NCI-H146 (cell line): ENCODE results near the gene GRID1.

Experiments used
- DNase-seq: peaks from one replicate; lab custom pipeline; 2025; lab: John Stamatoyannopoulos, UW

Gene GRID1

GRCh38 chr10:85810674-85811073 is 555.9 kb downstream of the GRID1 start:
- DNase-seq: no peak

DNA sequence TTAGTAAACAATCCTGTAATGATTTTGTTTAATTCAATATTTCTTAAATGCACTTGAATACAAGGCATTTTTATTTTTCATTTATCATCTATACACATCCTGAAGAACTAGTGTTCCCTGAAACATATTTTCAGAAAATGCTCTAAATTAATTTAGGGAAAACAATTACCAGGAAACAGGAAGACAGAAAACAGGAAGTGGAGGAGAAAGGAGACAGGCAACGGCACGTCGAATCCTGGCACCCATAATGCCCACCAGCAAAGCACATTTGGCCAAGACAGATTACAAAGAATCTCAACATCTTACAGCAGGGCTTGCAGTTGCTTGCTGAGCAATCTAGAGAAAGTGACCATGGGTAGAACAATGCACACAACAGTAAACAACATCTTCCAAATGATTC is 571.1 kb downstream of the GRID1 start:
- no peak for DNase-seq

- no peak for DNase-seq
These were observed 572.0 kb downstream of the GRID1 start for GRCh38 chr10:85794553-85794952.

DNA sequence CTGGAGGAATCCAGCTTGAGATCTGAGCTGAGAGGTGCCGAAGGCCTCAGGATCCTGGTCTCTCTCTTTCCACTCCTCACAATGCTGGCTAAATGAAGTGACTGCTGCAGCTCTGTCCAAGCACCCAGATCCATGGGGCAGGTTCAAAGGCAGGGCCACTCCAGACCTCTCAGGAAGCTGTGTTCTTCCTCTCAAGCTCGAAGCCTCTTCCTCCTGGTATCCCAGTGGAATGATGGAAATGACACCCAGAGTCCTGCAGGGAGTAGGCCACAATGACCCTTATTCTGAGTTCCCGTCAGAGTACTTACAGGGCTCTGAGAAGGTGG is 574.1 kb downstream of the GRID1 start:
- no peak for DNase-seq

GRCh38 chr10:85791818-85792532 is 574.6 kb downstream of the GRID1 start:
- DNase-seq: peak; percentile 1

- DNase-seq: peak; percentile 1
These were observed 576.4 kb downstream of the GRID1 start for GRCh38 chr10:85789982-85790789.

DNA sequence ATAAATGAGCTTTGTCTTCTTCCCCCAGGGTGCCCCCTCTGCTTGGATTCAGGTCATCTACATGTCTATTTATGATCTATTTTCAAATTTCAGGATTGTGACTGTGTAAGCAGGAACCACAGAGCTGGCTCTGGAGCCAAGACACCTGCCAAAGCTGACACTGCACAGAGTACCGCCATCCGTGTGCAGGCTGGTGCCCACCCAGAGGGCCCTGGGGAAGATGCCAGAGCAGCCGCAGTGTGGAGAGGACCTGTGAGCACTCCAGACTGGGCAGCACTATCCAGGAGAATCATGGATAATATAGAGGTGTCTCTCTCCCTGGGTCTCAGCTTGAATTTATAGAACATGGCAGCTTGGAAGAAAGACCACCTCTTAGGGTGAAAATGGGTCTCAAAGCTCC is 577.5 kb downstream of the GRID1 start:
- DNase-seq: no peak

- no peak for DNase-seq
These were observed 578.0 kb downstream of the GRID1 start for GRCh38 chr10:85788570-85788969.

DNA sequence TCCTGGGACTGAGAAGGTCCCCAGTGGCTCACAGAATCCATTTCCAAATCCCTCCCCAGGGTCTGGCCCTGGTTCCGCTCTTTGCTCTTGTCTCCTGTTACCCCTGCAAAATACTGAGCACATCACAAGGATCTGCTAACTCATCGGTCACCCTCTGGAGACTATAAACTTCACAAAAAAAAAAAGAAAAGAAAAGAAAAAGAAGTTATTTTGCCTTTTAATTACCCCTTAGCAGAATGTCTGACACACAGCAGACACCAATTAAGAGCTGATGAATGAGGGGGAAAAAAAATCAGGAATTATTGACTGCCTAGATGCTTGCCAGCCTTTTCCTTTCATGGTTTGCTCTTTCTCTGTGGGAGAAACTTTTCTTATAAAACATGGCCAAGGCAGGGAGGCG is 578.7 kb downstream of the GRID1 start:
- no peak for DNase-seq

- DNase-seq: no peak
These were observed 579.2 kb downstream of the GRID1 start for GRCh38 chr10:85787393-85787792.

- DNase-seq: peak; percentile 97
These were observed 580.1 kb downstream of the GRID1 start for GRCh38 chr10:85786401-85786899.

GRCh38 chr10:85784792-85785191 is 581.8 kb downstream of the GRID1 start:
- DNase-seq: peak; percentile 52

DNA sequence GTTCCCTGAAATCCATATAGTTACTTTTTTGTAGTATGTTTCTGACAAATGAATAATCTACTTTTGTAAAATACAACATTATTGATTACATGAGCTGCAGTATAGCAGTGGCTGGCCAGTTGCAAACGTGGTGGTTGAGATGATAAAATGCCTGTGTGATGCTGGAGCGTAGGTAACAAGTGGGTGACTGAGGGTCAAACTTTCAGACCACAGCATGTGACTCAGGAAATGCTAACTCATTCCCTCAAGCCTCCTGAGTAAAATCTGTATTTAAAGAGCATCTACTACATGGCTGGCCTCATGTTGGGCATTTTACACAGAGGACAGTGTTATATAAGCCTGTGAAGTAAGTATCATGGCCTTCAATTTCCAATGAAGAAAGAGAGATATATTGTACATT is 585.2 kb downstream of the GRID1 start:
- DNase-seq: no peak

DNA sequence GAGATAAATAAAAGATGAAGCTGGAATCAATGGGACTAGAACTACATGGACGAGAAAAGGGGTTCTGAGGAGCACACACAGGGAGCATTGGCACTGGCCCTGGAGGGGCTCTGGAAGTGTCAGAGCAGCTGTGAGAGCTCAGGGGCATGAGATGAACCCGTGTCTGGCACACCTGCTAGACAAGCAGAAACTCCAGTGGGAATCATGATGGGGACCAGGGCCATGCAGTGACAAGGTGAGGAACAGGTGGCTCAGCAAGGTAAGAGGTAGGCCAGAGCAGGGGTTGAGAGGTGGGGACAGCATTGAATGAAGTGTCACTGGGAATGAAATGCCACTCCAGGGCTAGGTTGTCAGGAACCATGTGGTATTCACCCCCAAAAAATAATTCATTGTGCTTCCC is 588.5 kb downstream of the GRID1 start:
- DNase-seq: no peak

GRCh38 chr10:85767891-85768290 is 598.7 kb downstream of the GRID1 start:
- no peak for DNase-seq

DNA sequence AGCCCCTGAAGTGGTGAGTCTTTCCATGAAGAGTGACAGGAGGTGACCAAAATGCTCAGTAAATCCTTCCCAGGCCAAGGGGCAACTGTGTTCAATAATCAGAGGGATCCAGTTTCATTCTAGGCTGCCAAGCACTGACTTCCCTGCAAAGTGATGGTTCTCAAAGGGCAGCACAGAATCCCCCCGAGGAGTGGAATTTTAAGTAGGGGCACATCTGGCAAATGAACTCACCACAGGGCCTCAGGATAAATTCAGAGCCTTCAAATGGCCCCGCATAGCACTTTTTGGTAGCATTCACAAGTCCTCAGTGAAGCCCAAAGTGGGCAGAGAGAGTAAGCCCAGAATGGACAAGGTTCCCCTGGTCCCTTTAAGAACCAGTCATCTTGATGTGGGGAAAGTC is 602.5 kb downstream of the GRID1 start:
- DNase-seq: no peak

GRCh38 chr10:85761906-85762445 is 604.6 kb downstream of the GRID1 start:
- DNase-seq: no peak

DNA sequence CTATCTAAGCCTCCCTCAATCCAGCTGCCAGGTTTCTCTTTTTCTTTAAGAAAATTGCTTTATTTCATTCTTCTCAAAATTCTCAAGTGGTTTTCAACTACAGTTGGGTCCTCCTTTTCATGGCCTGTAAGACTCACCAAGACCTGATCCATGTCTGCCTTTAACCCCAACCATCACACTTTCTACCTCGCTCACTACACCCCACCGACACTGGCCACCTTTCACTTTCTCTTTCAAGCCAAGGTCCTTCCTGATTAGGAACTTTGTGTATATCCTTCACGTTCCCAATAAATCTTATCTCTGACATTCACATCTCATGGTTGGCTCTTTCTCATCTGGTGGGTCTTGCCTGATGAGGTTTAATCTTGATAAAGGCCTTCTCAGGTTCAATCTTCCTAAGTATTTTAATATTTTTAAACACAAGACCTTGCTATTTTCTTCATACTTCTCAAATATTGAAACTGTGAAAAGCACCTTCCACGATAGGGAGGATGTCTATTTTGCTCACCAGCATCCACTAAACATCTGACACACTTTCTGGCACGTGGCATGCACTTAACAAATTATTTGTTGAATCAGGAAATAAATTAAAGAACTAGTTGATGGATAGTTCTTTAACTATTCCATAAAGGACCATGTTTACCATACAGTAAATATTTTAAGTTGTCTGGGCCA is 624.8 kb downstream of the GRID1 start:
- no peak for DNase-seq

- DNase-seq: no peak
These were observed 630.6 kb downstream of the GRID1 start for GRCh38 chr10:85735997-85736396.

DNA sequence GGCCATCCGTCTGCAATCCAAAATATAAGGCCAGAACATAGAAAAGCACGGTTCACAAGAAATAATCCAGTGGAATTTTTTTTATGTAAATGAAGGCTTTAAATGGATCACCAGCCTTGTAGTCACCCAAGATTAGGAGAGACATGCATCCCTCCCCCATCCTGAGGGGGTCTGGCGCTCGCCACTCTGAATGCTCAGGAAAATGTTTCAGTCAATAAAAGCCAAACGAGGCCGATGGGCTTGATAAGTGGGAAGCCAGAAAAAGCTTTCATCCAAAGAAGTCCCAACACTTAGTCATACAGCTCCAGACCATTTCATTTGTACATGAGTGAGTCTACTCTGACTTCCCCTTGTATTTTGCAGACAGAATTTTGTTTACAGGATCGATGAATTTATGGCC is 631.8 kb downstream of the GRID1 start:
- no peak for DNase-seq

GRCh38 chr10:85724215-85724614 is 642.4 kb downstream of the GRID1 start:
- DNase-seq: no peak

GRCh38 chr10:85720931-85721590 is 645.5 kb downstream of the GRID1 start:
- DNase-seq: no peak
